ENCODE results near the gene GALT. TPM values are rescaled to one million over a fixed set of nuclear protein-coding genes. Genes with fewer than 3 reads are reported as not detected.

The GALT gene
- total RNA-seq, 4 donors from 2014 or later = 8.1 to 23.6 (median 20.0) TPM

GRCh38 chr9:34629491-34629808 lies 17.0 kb upstream of the GALT start:
- TF ChIP-seq CTCF (IDR thresholded peaks at IDR 0.05 in 4 of 5, conservative IDR thresholded peaks at IDR 0.05 in 1 of 5) = no peak
- TF ChIP-seq POLR2A (IDR thresholded peaks at IDR 0.05) = no peak

GRCh38 chr9:34630402-34631154 lies 15.9 kb upstream of the GALT start:
- peaks cover 0 to 13% of the 10 kb centered on the region in 2 donors for H3K4me1 ChIP-seq
- DNase-seq (no peak), ATAC-seq (no peak)
- in situ Hi-C loops (cut with MboI; ENCODE audit: low sequenced_read_pairs in 4 of 4) (no loop called here), intact Hi-C loops (cut with DNase I; ENCODE audit: low total_unique reads) (no loop called here)
- no peak overlapping the region for H3K4me3 ChIP-seq
- no peaks in the 10 kb centered on the region for H3K9me3 ChIP-seq
- peaks cover 33 to 40% (median 40%) of the 10 kb centered on the region in 3 donors for H3K27me3 ChIP-seq
- H3K36me3 ChIP-seq = no peaks in the 10 kb centered on the region
- no peak overlapping the region for H3K27ac ChIP-seq
- no peak for TF ChIP-seq POLR2A (IDR thresholded peaks at IDR 0.05)
- TF ChIP-seq CTCF (IDR thresholded peaks at IDR 0.05 in 4 of 5, conservative IDR thresholded peaks at IDR 0.05 in 1 of 5) = no peak

More at GRCh38 chr9:34629491-34629808, 17.0 kb upstream of the GALT start:
- in situ Hi-C loops (cut with MboI; ENCODE audit: low sequenced_read_pairs in 4 of 4) = no loop called here
- H3K36me3 ChIP-seq = no peaks in the 10 kb centered on the region
- intact Hi-C loops (cut with DNase I; ENCODE audit: low total_unique reads) = loop anchor here (1.0 kb wide), 1 partner anchor 17 kb away; the partner anchor contains the start of gene RPP25L
- no peak overlapping the region for H3K27ac ChIP-seq
- ATAC-seq (no peak), DNase-seq (no peak)
- no peaks in the 10 kb centered on the region for H3K9me3 ChIP-seq
- peak overlapping the region in 1 of 4 donors; percentile 58 for H3K4me3 ChIP-seq
- peaks cover 43 to 52% (median 51%) of the 10 kb centered on the region in 3 donors for H3K27me3 ChIP-seq
- peaks cover 0 to 13% of the 10 kb centered on the region in 2 donors for H3K4me1 ChIP-seq

- Histone ChIP-seq H3K4me3 (no peak overlapping the region), H3K36me3 (no peaks in the 10 kb centered on the region), H3K9me3 (no peaks in the 10 kb centered on the region), H3K4me1 (peaks cover 6 to 23% of the 10 kb centered on the region in 2 donors), H3K27me3 (peaks cover 7 to 14% (median 14%) of the 10 kb centered on the region in 3 donors), H3K27ac (no peak overlapping the region)
- no peak for TF ChIP-seq CTCF (IDR thresholded peaks at IDR 0.05 in 4 of 5, conservative IDR thresholded peaks at IDR 0.05 in 1 of 5)
- TF ChIP-seq POLR2A (IDR thresholded peaks at IDR 0.05) = no peak
- in situ Hi-C loops (cut with MboI; ENCODE audit: low sequenced_read_pairs in 4 of 4) = no loop called here
- intact Hi-C loops (cut with DNase I; ENCODE audit: low total_unique reads) = no loop called here
- DNase-seq (no peak), ATAC-seq (no peak)
Measured at GRCh38 chr9:34633166-34633565, 13.3 kb upstream of the GALT start.

GRCh38 chr9:34633851-34634550 lies 12.5 kb upstream of the GALT start:
- peak; percentile 65 to 89 (median 86) for TF ChIP-seq CTCF (IDR thresholded peaks at IDR 0.05 in 4 of 5, conservative IDR thresholded peaks at IDR 0.05 in 1 of 5)
- TF ChIP-seq POLR2A (IDR thresholded peaks at IDR 0.05) = no peak
- Histone ChIP-seq H3K36me3 (no peaks in the 10 kb centered on the region), H3K4me3 (no peak overlapping the region), H3K4me1 (peaks cover 12 to 21% of the 10 kb centered on the region in 2 donors), H3K9me3 (no peaks in the 10 kb centered on the region), H3K27ac (no peak overlapping the region), H3K27me3 (peaks cover 2 to 9% (median 8%) of the 10 kb centered on the region in 3 donors)
- ATAC-seq = peak; percentile 34 to 50
- intact Hi-C loops (cut with DNase I; ENCODE audit: low total_unique reads) = loop anchor here (1.0 kb wide), 1 partner anchor 22 kb away; the partner anchor contains the start of gene RPP25L
- in situ Hi-C loops (cut with MboI; ENCODE audit: low sequenced_read_pairs in 4 of 4) = no loop called here
- peak in 1 of 2 donors; percentile 49 for DNase-seq
